ENCODE data around the gene CFAP20.

GRCh38 chr16:58094026-58094425, 35.2 kb downstream of the CFAP20 start:
- no peak for TF ChIP-seq CTCF (IDR thresholded peaks at IDR 0.05 in 2 of 3, conservative IDR thresholded peaks at IDR 0.05 in 1 of 3; ENCODE audit: borderline replicate concordance in 1 of 3, insufficient read depth in 1 of 3, low read depth in 2 of 3, low read length in 2 of 3)
- no peak for TF ChIP-seq POLR2AphosphoS5 (IDR thresholded peaks at IDR 0.05; ENCODE audit: low read depth, low read length)
- no peak for TF ChIP-seq ZFX (IDR thresholded peaks at IDR 0.05)

Measured in HCT116 (cell line).